HG03045 (cell line): Measurements from ENCODE around the gene FARP2.
"Not testable (repeated sequence)": the region's sequence is repeated elsewhere in the genome, so short reads cannot be mapped to it uniquely, and the experiment has no call there.

Experiments used
- ATAC-seq: cut with Tn5 transposase; IDR thresholded peaks from one replicate; pipeline ENCODE4 v1.9.1; 2021; ENCODE audit warnings: mild to moderate bottlenecking, moderate library complexity; ENCODE audit not compliant: unreplicated experiment

FARP2 gene

DNA sequence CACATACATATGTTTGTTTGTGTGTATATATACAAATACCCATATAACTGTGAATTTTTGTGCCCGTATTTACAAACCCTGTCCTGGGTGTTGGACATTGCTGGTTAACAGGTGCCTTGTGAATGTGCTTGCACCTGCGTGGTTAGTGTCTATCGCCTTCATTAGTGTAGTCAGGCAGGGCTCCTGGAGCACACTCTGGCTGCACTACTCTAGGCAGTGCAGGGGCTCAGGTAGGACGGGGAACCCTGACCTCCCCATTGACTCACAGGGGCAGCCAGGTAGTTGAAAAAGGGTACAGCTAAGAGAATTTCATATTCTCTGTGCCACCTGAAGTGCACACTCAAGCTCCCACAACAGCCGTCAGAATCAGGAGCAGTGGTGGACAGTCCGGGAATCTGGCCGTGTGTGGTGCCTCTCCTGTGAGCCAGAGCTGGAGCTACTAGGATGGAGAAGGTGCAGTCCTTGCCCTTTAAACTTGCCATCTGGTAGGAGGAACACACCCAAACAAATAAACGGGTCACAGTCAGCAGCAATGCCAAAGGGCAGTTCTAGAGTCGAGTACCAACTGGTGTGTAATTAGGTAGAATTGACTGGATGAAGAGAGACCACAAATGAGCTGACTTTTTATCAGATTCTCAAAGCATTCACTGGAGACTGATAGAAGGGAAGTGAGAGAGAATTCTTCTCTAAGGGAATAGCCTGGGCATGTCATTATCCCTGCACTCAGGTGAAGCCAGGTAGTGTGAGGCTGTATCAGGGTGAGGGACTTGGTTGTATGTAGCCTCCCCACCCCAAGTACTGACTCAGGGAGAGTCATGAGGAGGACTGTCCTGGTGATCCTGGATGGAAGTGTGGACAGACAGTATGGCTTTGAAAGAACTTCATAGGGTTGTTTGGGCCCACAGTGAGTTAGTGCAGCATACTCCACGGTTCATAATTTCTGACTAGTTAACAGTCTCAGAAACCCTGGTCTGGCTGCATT lies 44.1 kb downstream of the FARP2 start:
- no peak for ATAC-seq

DNA sequence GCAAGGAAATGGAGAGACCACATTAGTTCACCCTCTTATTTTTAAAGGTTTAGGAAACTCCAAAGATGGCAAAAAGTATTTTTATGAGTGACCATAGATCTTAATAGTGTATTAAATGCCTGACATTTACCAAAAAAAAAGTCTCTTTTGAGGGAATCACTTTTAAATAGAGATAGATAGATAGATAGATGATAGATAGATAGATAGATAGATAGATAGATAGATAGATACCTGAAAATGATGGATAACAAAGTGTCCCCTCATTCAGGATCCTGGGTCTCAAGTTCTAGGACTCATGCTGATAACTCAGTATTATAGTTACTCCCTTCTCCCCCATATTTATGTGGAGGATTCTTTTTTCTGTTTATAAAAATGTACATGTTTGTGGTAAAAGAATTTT lies 52.8 kb downstream of the FARP2 start:
- no peak for ATAC-seq

DNA sequence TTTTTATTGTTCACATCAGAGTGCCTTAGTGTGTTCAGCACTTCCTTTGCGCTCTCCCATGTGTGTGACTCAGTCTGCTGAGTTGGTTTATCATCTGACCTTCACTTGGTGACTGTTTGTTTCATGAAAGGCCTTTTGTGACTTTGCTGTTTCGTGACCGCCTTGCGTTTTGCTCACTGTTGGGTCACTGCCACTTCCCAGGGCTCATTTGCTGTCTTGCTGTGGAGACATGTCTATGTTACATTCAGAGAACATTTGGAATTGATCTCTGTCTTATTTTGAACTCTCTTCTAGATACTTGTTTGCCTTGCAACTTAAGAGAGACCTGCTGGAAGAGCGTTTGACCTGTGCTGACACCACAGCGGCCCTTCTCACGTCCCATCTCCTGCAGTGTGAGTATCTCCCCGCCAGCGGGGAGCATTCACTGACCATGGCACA lies 54.7 kb downstream of the FARP2 start:
- no peak for ATAC-seq

DNA sequence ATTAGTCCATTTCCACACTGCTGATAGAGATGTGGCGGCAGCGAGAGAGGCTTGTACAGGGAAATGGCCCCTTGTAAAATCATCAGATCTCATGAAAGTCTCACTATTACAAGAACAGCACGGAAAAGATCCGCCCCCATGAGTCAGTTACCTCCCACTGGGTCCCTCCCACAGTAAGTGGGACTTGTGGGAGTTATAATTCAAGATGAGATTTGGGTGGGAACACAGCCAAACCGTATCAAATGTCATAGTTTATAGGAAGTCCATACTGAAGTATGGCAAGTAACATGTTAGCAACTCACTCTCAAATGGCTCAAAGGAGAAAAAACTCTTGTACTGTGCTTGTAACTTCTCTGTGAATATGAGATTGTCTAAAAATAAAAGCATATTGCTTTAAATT lies 56.1 kb downstream of the FARP2 start:
- ATAC-seq: no peak

DNA sequence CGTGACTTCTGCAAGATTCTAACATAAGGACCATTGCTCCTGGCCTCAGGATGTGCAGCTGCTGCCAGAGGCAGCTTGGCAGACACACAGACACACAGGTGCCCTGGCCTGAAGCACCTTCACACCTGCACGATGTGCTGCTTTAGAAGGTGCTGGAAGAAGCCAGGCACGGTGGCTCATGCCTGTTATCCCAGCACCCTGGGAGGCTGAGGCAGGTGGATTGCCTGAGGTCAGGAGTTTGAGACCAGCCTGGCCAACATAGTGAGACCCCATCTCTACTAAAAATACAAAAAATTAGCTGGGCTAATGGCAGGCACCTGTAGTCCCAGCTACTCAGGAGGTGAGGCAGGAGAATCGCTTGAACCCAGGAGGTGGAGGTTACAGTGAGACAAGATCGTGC lies 57.4 kb downstream of the FARP2 start:
- not testable (repeated sequence) for ATAC-seq

DNA sequence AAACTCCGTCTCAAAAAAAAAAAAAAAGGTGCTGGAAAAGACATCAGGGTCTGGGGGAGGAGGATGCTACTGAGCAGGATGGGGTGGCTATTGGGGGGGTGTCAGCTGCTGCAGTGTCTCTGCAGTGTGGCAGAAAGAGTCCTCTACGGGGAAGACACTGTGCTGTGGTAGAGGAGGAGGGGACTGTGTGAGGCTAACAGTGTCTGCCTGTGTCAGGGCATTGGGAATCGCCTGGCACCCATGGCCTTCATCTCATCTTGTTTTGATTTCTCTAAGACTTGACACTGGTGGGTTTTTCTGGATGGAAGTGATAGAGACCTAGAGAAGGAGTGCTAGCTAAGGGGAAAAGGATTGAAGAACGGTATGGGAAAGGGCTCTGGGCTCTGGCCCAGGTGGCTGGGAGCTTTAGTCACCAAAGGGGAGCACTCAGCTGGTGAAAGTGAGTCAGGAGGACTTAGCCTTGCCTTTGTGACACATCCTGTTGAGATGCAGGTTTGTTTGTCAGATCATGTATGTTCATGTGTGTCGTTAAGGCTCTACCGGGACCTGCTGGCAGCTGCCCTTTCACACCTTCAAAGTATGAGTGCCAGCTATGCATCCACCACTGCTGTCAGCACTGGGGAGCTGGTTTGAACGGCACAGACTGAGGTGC lies 58.0 kb downstream of the FARP2 start:
- no peak for ATAC-seq

DNA sequence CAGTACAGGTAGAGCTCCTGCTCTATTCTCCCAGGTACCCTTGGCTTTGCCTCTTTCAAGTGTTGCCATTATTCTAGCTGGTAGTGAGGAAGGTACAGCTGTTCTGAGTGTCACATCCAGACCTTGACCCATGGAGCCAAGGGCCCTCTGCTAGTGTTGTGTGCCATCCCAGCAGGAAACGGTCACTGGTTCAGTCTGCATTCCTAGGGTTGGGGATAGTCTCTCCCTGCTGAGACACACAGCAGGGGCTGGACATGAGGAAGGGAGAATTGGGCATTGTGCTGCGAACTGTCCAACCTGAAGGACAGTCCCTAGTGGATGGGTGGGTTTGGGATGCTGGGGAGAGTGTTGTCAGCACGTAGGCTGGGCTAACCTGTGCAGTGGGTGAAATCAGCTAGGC lies 59.1 kb downstream of the FARP2 start:
- ATAC-seq: no peak

DNA sequence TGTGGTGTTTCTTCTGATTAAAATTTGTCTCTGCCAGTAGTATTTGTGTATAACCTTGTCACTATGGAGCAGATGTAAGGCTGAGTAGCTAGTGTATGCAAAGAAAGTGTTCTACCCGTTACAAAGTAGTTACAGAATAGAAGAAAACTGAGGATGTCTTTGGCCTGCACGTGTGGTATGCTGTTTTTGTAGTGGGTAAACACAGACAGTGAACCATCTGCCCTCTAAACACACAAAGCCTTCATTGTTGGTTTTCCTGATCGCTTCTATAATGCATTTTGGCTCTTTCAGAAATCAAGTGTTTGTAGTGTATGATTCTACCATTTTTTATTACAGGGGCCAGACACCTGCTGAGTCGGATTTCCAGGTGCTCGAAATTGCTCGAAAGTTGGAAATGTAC lies 61.5 kb downstream of the FARP2 start:
- no peak for ATAC-seq

DNA sequence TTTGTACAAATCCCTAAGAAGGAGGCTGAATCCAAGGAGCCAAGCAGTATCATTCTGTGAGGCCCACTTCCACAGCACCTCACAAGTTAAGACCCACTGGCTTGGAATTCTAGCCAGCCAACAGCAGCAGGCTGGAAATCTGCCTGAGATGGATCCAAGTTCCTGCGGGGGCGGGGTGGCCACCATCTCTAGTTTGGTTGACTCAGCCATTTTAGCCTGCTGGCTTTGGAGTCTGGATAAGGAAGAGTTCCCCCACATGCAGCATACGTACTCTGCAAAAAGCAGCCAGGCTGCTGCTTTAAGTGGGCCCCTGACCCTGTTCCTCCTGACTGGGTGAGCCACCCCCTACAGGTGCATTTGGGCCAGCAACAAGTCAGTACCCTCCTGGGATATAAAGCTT lies 65.2 kb downstream of the FARP2 start:
- no peak for ATAC-seq

DNA sequence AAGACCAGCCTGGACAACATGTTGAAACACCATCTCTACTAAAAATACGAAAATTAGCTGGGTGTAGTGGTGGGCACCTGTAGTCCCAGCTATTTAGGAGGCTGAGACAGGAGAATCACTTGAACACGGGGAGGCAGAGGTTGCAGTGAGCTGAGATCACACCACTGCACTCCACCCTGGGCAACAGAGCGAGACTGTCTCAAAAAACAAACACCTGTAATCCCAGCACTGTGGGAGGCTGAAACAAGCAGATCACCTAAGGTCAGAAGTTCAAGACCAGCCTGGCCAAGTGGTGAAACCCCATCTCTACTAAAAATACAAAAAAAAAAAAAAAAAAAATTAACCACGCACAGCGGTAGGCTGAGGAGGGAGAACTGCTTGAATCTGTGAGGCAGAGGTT lies 65.9 kb downstream of the FARP2 start:
- not testable (repeated sequence) for ATAC-seq

DNA sequence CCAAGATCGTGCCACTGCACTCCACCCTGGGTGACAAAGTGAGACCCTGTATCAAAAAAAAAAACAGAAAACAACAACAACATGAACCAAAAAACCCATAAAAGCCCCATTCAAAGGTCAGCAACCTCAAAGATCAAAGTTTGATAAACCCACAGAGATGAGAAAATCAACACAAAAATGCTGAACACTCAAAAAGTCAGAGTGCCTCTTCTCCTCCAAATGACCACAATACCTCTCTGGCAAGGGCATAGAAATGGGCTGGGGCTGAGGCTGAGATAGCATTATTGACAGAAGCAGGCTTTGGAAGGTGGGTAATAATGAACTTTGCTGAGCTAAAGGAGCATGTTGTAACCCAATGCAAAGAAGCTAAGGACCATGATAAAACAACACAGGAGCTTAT lies 66.3 kb downstream of the FARP2 start:
- ATAC-seq: no peak

DNA sequence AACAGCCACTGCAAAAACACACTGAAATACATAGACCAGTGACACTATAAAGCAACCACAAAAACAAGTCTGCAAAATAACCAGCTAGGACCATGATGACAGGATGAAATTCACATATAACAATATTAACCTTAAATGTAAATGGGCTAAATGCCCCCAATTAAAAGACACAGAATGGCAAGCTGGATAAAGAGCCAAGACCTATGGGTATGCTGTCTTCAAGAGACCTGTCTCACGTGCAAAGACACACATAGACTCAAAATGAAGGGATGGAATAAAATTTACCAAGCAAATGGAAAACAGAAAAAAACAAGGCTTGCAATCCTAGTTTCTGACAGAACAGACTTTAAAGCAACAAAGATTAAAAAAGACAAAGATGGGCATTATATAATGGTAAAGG lies 67.4 kb downstream of the FARP2 start:
- ATAC-seq: not testable (repeated sequence)

DNA sequence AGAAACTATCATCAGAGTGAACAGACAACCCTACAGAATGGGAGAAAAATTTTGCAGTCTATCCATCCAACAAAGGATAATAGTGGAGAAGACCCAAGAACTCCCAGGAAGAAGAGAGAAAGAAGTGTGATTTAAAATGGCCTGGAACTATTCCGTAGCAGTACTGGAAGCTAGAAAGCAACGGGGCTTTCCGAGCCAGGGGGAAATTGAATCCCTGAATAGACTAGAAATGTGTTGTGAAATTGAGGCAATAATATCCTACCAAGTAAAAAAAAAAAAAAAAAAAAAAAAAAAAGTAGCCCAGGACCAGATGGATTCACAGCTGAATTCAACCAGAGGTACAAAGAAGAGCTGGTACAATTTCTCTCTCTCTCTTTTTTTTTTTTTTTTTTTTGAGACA lies 69.3 kb downstream of the FARP2 start:
- no peak for ATAC-seq

DNA sequence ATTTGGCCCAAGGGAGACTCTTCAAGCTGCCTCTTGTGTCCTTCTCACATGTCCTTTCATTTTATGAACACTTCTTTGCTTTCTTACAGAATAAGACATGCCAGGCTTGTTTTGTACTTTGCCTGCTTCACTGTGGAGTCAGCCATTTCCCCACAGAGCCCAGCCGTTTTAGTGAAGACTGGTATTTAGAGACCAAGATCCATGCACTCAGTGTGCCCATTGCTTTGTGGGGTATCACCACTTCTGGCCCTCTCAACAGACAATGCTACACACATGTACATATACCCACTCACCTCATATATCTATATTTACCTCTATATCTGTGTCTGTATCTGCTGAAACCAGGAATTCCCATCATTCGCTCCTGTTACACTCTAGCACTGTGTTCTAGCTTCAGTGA lies 74.1 kb downstream of the FARP2 start:
- ATAC-seq: no peak

DNA sequence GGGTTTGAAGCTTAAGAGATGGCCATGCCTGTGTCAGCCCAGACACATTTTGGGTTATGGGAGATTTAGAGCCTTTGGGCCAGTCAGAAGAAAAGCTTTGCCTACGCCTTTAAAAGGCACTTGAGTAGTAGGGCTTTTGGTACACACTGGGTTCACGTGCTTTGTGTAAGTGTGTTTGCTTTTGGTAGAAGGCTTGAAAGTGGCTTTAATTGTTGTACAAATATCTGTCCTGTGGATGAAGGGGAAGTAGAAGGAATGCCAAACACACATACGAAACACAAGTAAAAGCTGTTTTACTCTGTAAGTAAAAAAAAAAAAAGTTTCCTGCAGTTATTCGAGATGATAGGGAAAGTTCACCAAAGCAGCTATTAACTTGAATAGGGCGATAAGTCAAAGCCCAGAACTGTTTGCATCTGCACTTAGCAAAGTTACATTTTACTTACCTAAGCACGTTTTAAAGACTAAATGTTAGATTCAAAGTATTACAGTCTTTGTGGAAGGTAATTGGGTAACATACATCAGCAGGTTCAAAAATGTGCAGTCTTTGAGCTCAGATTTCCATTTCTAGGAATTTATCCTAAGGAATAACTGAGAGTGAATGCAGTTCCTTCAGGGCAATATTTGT lies 76.9 kb downstream of the FARP2 start:
- ATAC-seq: no peak

DNA sequence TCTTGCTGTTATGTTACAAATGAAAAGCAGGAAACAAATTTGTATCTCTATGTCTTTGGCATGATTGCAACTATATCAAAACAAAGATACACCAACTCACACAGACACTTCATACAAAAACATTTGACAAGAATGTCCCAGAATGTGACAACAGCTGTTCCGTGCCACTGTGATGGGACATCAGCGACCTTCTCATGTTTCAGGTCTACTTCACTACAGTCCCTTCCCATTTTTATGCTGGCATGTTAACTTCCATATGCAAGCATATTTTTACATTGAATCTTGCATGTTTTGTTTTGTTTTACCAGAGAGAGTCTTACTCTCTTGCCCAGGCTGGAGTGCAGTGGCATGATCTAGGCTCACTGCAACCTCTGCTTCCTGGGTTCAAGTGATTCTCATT lies 81.1 kb downstream of the FARP2 start:
- no peak for ATAC-seq

DNA sequence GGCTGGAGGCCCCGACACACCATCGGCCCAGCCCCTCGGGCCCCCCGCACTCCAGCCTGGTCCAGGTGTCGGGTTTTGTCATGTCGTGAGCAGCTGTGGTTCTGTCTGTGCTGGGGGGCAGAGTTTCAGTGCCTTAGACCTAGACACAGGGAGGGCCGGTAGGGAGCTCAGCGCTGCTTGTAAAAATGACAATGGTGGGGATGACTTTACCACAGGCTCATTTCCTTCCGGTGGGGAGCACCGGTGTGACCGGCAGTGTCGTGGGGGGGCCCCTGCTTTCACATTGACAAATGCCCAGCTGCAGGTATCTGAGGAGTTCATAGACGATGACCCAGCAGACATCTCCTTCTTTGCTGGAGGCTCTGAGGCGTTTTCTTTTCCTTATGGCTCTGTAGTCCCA lies 85.4 kb downstream of the FARP2 start:
- no peak for ATAC-seq

DNA sequence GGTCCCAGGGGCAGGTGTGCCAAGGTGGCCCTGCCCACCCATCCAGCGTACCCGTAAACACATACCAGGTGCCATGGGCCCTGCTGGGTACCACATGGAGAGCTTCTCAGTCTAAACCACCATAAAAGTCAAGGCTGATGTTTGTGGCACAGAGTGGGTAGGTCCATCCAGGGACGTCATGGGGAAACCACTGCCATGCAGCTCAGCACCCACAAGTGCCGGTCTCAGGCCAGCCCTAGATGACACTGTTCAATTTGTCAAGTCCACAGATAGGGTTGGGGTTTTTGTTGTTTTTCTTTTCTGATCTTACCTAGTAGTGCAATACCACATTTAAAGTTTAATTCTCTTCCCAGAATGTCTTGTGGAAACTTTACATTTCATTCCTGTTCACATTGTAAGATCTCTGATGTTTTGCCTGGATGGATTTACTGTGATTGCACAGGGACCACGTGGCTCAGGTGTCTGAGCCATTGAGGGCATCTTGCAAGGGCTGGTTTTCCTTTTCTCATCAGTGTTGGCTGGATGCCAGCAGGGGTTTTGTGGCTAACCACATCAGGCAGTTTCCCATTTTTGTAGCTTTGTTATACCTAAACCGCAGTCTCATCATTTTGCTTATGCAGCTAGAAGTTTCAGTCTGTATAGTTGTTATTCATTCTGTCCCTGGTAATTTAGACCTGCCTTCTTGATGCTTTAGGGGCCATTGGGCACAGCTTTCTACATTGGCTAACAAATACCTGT lies 87.6 kb downstream of the FARP2 start:
- ATAC-seq: no peak

DNA sequence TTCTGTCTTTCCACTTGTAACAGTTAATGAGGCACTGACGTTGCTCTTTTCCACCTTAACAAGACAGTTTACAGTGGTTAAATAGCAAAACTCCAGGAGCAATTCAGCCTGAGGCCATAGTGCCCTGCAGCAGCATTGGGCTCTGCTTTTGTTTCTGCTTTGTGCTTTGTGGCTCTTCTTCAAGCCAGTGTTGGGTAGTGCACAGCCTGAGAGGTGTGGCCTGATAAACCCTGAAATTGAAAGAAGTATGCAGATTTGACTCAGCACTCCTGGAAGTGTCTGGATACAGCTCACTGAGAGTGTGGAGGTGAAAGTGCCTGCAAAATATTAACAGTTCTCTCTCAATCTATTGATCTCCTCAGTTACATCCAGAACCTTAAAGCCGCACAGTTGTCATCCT lies 89.3 kb downstream of the FARP2 start:
- no peak for ATAC-seq

DNA sequence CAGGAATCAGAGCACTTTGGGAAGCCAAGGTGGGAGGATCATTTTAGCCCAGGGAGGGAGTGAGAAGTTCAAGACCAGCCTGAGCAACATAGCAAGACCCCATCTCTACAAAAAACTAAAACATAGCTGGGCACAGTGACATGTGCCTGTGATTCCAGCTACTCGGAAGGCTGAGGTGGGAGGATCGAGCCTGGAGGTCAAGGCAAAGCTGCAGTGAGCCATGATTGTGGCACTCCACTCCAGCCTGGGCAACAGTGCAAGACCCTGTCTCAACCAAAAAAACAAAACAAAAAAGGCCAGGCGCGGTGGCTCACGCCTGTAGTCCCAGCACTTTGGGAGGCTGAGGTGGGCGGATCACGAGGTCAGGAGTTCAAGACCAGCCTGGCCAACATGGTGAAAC lies 94.0 kb downstream of the FARP2 start:
- ATAC-seq: not testable (repeated sequence)

DNA sequence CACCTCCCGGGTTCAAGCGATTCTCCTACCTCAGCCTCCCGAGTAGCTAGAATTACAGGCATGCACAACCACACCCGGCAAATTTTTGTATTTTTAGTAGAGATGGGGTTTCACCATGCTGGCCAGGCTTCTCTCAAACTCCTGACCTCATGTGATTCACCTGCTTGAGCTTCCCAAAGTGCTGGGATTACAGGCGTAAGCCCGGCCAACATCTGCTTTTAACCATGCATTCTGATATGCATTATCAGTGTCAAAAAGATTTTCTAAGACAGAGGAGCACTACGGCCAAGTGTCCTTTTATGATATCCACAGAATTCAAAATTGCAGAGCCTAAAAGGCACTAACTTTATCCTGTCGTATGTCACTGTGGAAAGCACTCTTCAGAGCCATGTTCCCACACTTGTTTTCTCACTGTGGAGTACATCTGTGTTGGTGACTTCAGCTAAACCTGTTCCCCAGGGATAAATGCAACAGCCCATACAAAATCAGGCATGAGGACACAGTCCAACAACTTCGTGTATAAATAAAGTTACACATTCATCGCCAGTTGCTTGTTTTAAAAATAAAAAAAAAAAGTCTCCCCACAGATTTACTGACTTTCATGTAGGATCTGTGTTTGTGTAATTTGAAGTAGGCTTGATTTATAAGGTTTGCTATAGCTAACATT lies 95.9 kb downstream of the FARP2 start:
- ATAC-seq: no peak
